OCI-LY1 (cell line): ENCODE measurements around the gene CHRM2.

ENCODE experiments used
- H2AFZ ChIP-seq: fragments of 200-600 bp; sonication (generic), shearing (Covaris generic); 2 replicates; pipeline ENCODE4 v1.6.0; 2014; ENCODE audit warnings: antibody characterized with exemption, mild to moderate bottlenecking, low read length
- H3F3A ChIP-seq: fragments of 200-600 bp; sonication (generic), shearing (Covaris generic); 2 replicates; pipeline ENCODE4 v1.6.0; 2014; ENCODE audit warnings: mild to moderate bottlenecking, antibody characterized with exemption, low read length, moderate library complexity; ENCODE audit not compliant: insufficient read depth
- H3K27ac ChIP-seq: fragments of 200-600 bp; sonication (generic); 2 replicates; pipeline ENCODE4 v1.5.1; 2014; ENCODE audit warnings: low read length, mixed run types, mild to moderate bottlenecking, low read depth; ENCODE audit not compliant: poor library complexity, severe bottlenecking
- H3K27me3 ChIP-seq: fragments of 200-600 bp; sonication (generic); 2 replicates; pipeline ENCODE4 v1.6.0; 2014; ENCODE audit warnings: antibody characterized with exemption, mild to moderate bottlenecking, low read length, moderate library complexity; ENCODE audit not compliant: insufficient read depth
- H3K36me3 ChIP-seq: fragments of 200-600 bp; sonication (generic); 2 replicates; pipeline ENCODE4 v1.6.1; 2014; ENCODE audit warnings: mild to moderate bottlenecking, antibody characterized with exemption, low read length, moderate library complexity, mixed read lengths; ENCODE audit not compliant: insufficient read depth
- H3K4me1 ChIP-seq: fragments of 200-600 bp; sonication (generic); 2 replicates; pipeline ENCODE4 v1.5.1; 2014; ENCODE audit warnings: mild to moderate bottlenecking, low read length, moderate library complexity; ENCODE audit not compliant: insufficient read depth, severe bottlenecking
- H3K4me2 ChIP-seq: fragments of 200-600 bp; sonication (generic), shearing (Covaris generic); 2 replicates; pipeline ENCODE4 v1.6.1; 2014; ENCODE audit warnings: low read length
- H3K4me3 ChIP-seq: fragments of 200-600 bp; sonication (generic); 2 replicates; pipeline ENCODE4 v1.5.1; 2014; ENCODE audit warnings: low read length, low read depth, mild to moderate bottlenecking, mixed read lengths; ENCODE audit not compliant: poor library complexity, severe bottlenecking
- H3K79me2 ChIP-seq: fragments of 200-600 bp; shearing (Covaris generic); 2 replicates; pipeline ENCODE4 v1.6.1; 2016; ENCODE audit warnings: mixed run types, low read length, mixed read lengths; ENCODE audit not compliant: insufficient read depth
- H3K9ac ChIP-seq: fragments of 200-600 bp; sonication (generic), shearing (Covaris generic); 2 replicates; pipeline ENCODE4 v1.6.1; 2014; ENCODE audit warnings: mild to moderate bottlenecking, low read length, mixed read lengths
- H3K9me2 ChIP-seq: fragments of 200-600 bp; sonication (generic), shearing (Covaris generic); 2 replicates; pipeline ENCODE4 v1.6.1; 2014; ENCODE audit warnings: low read depth, mild to moderate bottlenecking, low read length, mixed read lengths
- H3K9me3 ChIP-seq: fragments of 200-600 bp; shearing (Covaris generic); 2 replicates; pipeline ENCODE4 v1.6.1; 2014; ENCODE audit warnings: low read length, mixed read lengths
- H4K20me1 ChIP-seq: fragments of 200-600 bp; sonication (generic), shearing (Covaris generic); 2 replicates; pipeline ENCODE4 v1.6.0; 2016; ENCODE audit warnings: mild to moderate bottlenecking, low read length; ENCODE audit not compliant: insufficient read depth
- CTCF ChIP-seq: fragments of 200-600 bp; sonication (generic), shearing (Covaris generic); IDR thresholded peaks from 2 replicates; pipeline ENCODE4 v1.5.1; 2017; ENCODE audit warnings: mild to moderate bottlenecking, antibody characterized with exemption, low read length, moderate library complexity, mixed read lengths
- EZH2 ChIP-seq: fragments of 200-600 bp; sonication (generic), shearing (Covaris generic); IDR thresholded peaks from 2 replicates; pipeline ENCODE4 v1.8.0; 2017; ENCODE audit warnings: borderline replicate concordance, mixed run types, mild to moderate bottlenecking, antibody characterized with exemption, low read length, moderate library complexity, mixed read lengths

CHRM2 gene

GRCh38 chr7:136925556-136925955 is 57.1 kb downstream of the CHRM2 start:
- H3K4me2 ChIP-seq = no peak overlapping the region

GRCh38 chr7:136931169-136931867 is 62.9 kb downstream of the CHRM2 start:
- Histone ChIP-seq H3K4me2 (no peak overlapping the region), H3K27me3 (no peaks in the 10 kb centered on the region), H3K27ac (no peak overlapping the region), H3K9ac (no peak overlapping the region), H3K9me2 (no peaks in the 10 kb centered on the region), H3F3A (no peaks in the 10 kb centered on the region), H3K9me3 (no peaks in the 10 kb centered on the region), H4K20me1 (no peaks in the 10 kb centered on the region), H3K4me1 (no peaks in the 10 kb centered on the region), H3K36me3 (no peaks in the 10 kb centered on the region), H2AFZ (no peak overlapping the region), H3K4me3 (no peak overlapping the region), H3K79me2 (no peaks in the 10 kb centered on the region)
- TF ChIP-seq CTCF (no peak), EZH2 (no peak)

More at GRCh38 chr7:136925556-136925955, 57.1 kb downstream of the CHRM2 start:
- Histone ChIP-seq H3K27ac (no peak overlapping the region), H3K27me3 (no peaks in the 10 kb centered on the region), H3K9me3 (no peaks in the 10 kb centered on the region), H3F3A (no peaks in the 10 kb centered on the region), H2AFZ (no peak overlapping the region), H3K4me1 (no peaks in the 10 kb centered on the region), H3K9ac (no peak overlapping the region), H3K9me2 (no peaks in the 10 kb centered on the region), H4K20me1 (no peaks in the 10 kb centered on the region), H3K79me2 (no peaks in the 10 kb centered on the region), H3K36me3 (no peaks in the 10 kb centered on the region), H3K4me3 (no peak overlapping the region)
- no peak for TF ChIP-seq EZH2
- TF ChIP-seq CTCF = no peak

- no peaks in the 10 kb centered on the region for H4K20me1 ChIP-seq
- no peaks in the 10 kb centered on the region for H3K9me3 ChIP-seq
- H3K9me2 ChIP-seq = no peaks in the 10 kb centered on the region
- H3K4me1 ChIP-seq = no peaks in the 10 kb centered on the region
- H3K36me3 ChIP-seq = no peaks in the 10 kb centered on the region
- no peak overlapping the region for H3K27ac ChIP-seq
- no peak overlapping the region for H3K4me3 ChIP-seq
- no peak overlapping the region for H3K4me2 ChIP-seq
- no peak overlapping the region for H2AFZ ChIP-seq
- no peaks in the 10 kb centered on the region for H3K27me3 ChIP-seq
- H3K9ac ChIP-seq = no peak overlapping the region
- TF ChIP-seq CTCF (no peak), EZH2 (no peak)
- no peaks in the 10 kb centered on the region for H3K79me2 ChIP-seq
- H3F3A ChIP-seq = no peaks in the 10 kb centered on the region
These were observed 69.0 kb downstream of the CHRM2 start for GRCh38 chr7:136937436-136937835.
